Right renal cortex interstitium (tissue), 3 donors: ENCODE measurements around the gene LUZP1. TPM values are rescaled to one million over a fixed set of nuclear protein-coding genes. Genes with fewer than 3 reads are reported as not detected.

Experiments
- DNase-seq, 3 donors: peaks; one replicate each; pipeline ENCODE4 v3.0.0-alpha.2; 2013; ENCODE audit warnings: low read depth in 3 of 3, low spot score in 2 of 3
- polyA plus RNA-seq, 3 donors: library from polyadenylated mRNA; unstranded; fragments of 120-200 nt; gene quantifications; one replicate each; pipeline ENCODE4 v1.2.1, GENCODE V29; 2013; ENCODE audit not compliant: insufficient read length in 3 of 3

Gene LUZP1
- polyA plus RNA-seq, 3 donors, result 31.1 to 36.4 (median 31.4) TPM

GRCh38 chr1:23035823-23036452, 132.7 kb downstream of the LUZP1 start:
- no peak for DNase-seq

Other genes starting within 250 kb of the LUZP1 start
- gene LACTBL1, start 196.0 kb downstream of the LUZP1 start, polyA plus RNA-seq, result not detected
- under 1 TPM in 1 of 3 donors, not detected in 2; 0.44 TPM for gene TEX46, start 153.0 kb downstream of the LUZP1 start, polyA plus RNA-seq
- 100 to 1,000 TPM; 129 to 136 (median 131) TPM for gene KDM1A, start 149.4 kb downstream of the LUZP1 start, polyA plus RNA-seq
- under 1 TPM; 0.17 to 0.33 (median 0.28) TPM for gene HTR1D, start 48.6 kb upstream of the LUZP1 start, polyA plus RNA-seq
- 100 to 1,000 TPM; 253 to 295 (median 288) TPM for gene HNRNPR, start 175.4 kb upstream of the LUZP1 start, polyA plus RNA-seq
- 10 to 100 TPM; 36.0 to 38.6 (median 37.7) TPM for gene ZNF436, start 201.0 kb upstream of the LUZP1 start, polyA plus RNA-seq